ENCODE measurements around the gene SELPLG.
"Not testable (repeated sequence)": the region's sequence is repeated elsewhere in the genome, so short reads cannot be mapped to it uniquely, and the experiment has no call there.

The SELPLG gene

DNA sequence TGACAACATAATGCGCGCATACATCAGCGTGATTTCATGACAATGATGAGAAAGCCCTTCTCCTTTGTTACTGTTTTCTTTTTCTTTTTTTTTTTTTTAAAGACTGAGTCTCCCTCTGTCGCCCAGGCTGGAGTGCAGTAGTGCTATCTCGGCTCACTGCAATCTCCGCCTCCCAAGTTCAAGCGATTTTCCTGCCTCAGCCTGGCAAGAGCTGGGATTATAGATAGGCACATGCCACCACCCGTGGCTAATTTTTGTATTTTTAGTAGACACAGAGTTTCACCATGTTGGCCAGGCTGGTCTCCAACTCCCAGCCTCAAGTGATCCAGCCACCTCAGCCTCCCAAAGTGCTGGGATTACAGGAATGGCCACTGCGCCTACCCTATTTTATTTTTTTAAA lies 20.9 kb upstream of the SELPLG start:
- not testable (repeated sequence) for DNase-seq

DNA sequence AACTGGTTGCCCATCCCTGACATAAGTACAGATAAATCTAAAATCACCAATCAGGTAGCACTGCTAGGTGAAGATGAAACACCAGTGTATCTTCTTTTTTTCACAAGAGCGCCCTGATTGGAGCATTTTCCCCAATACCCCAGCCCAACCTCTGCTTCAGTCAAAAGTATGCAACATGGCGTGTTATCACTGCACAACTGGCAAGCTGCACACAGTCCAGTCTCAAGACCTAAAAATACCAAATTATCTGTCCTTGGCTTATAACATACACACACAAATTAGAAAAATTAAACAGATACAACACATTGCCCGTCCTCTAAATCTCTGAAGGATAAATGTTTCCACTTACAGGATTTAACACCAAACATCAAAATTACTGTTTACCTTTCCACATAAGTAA lies 20.2 kb upstream of the SELPLG start:
- no peak for DNase-seq

DNA sequence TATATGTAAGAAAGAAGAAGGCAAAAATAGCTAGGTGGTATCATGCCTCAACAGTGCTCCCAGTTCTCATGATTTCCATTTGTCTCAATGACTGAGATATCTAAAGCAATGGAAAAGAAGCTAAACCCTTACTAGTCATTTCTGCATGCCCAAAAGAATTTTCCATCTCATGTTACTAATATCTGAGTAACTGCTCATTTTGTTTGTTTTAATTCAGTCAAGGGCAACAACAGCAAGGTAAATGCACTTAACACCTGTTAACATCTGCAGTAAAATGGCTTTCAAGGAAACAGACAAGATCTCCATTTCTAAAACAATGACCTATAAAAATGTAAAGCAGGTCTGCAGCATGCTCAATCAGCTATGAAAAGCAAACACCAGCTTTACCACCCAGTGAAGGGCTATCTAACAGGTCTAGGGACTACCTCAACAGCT lies 19.4 kb upstream of the SELPLG start:
- no peak for DNase-seq

DNA sequence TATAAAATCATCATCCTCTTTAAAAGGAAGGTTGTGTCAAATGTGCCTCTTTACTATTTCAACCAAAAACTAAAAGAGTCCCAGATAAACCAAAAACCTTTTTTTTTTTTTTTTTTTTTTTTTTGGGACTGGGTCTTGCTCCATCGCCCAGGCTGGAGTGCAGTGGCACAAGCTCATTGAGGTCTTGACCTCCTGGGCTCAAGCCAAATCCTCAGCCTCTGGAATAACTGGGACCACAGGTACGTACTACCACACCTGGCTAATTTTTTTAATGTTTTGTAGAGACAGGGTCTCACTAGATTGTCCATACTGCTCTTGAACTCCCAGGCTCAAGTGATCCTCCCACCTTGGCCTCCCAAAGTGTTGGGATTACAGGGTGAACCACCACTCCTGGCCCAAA lies 16.4 kb upstream of the SELPLG start:
- DNase-seq, result no peak

DNA sequence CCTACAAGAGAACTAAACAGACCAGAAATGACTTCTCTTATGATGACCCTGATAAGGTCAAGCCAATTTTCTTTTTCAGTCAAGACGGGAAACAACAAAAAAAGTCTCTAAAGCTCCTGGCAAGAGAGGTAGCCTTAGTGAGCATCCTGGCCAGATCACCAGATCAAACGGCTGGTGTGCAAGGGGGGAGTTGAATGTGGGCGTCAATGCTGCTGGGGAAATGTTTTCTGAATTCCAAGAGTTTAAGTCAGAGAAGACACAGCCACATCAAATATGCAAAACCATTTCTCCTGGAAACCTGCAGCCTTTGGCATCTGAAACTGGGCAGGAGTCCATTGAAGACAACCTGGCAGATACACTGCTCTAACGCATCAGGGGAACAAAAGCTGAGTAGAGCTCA lies 16.0 kb upstream of the SELPLG start:
- DNase-seq, result no peak

DNA sequence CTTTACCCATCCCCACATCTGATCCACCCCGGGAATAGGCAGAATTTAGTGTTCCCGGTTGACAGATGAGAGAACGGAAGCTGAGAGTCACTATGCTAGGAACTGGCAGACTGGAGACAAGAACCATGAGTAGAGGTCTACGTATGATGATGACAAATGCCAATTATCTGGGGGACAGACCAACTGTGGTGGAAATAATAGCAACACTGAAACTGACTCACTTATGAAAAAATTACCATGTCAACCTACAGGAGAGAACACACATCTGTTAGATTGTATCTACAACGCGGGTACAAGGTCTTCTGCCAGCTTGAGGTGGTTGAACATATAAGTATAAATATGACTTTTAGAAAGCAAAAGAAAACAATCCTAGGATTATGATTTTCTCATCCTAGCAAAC lies 15.4 kb upstream of the SELPLG start:
- no peak for DNase-seq

DNA sequence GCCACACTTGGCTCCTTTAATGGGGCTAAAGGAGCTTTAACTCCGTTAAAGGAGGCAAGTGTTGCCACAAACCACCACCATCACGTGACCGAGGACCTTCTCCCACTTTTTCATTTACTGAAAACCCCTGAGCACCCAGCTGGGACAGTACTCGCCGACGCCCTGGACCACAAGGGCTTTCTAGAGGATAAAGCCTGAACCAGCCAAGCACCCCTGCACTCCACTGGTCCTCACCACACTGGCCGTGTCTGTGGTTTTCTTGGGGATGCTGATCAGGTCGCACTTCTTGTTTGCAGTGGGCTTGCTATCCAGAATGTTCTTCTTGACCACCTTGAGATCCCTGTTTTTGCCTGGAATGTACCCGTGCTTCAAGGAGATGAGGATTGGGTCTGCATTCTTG lies 14.7 kb upstream of the SELPLG start:
- DNase-seq, result no peak

DNA sequence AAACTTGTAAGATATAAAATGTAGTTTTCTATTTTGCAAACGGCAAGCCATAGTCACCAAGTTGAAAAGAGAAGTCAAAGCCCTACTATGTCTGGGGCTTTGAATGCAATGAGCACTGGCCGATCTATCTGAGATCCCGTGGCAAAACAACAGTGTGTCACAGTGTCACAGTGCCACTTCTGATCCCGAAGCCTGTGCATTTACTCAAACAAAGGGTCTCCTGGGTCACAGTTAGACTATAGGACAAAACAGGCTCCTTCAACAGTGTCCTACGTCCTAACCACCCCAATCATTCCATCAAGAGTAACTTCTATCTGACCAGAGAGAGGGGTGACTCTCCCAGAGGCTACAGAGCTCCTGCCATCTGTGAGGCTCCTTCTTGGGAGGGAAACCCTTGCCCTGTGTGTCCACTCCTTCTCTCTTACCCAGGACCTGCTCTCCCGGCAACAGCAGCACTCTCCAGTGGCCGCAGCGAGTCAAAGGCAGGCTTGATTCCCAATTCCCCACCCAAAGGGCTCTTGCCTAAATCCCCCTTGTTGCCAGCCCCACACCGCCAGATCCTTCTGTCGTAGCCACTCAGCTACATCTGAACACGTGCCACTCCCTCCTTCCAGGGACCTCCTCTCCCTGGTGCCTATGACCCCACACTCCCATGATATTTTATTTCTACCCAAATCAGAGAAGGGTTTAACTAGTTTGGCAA lies 14.0 kb upstream of the SELPLG start:
- DNase-seq, result no peak

DNA sequence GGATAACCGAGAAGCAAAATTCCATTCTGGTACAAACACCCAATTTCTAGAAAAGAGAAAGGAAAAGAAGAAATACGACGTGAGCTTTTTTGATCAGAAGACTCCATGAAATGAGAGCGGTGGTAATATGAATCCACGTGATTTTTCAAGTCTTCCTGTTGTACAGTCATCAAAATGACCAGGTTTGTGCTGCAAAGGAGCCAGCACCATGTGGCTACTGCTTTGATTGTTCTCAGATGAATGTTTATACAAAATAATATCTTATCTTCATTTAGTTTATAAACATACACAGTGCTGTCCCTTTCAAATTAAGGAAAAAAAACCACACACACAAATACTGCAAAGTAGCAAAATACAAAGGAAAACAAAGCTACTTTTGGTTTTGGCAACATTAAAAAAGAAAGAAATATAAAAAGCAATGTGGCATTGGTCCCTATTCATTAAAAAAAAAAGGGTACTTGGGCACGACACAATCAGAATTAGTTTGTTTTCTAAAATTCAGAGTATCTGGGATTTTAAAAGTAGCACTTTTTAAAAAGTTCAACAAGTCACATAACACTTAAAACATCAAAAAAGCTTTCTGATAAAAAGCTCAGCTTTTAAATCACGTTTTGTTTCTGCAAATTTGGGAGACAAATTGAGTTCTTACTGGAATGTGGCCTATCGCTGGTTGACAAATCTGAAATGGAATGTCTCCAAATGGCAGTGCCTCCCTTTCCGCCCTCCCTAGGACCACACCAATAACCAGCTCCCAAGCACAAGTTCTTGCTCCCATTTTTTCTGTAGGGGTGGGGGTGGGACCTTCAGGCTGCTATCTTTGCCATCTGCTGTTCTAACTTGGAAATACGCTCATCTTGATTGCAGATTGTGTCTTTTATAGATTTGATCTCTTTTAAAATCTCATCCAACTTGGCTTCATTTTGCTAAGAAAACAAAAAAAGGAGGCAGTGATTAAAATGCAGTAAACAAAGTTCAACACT lies 13.2 kb upstream of the SELPLG start:
- DNase-seq, result no peak

DNA sequence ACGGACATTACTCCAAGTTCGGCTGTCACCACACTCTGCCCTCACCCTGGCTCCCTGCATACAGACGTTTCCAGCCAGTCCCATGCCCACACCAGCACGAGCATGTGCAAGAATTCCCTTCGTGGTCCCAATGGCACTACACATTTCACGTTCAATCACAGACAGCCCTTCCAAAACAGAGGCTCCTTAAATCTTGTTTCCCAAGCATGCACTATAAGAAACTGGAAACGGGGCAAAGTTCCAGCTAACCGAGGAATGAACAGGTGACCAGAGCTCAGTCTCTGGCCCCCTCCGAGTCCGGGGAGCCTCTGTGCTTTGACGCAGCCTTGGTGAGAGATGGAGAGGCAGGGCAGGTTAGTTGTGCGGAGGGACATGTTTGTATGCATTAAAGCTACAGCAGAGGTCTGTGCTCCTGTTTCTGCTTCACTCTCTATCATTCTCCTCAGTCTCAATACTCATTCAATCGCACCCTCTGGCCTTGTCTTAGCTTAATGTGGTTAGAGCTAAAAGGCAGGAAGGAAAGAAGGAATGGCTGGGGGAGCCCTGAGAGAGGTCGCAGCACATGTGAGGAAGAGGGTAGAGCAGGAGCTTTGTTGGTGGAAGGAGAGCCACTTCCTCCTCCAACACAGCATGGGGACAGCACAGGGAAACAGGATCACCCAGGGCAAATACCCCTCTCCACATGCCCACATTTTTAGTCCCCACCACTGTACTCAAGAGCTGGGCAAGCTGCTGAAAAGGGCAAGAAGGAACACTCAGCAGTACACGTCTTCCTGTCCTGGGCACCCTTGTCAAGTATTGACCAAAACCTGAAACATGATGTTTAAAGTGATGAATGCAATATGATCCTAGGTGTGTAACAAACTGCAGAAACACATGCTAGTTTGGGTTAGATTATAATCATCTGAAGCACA lies 12.2 kb upstream of the SELPLG start:
- DNase-seq, result no peak

DNA sequence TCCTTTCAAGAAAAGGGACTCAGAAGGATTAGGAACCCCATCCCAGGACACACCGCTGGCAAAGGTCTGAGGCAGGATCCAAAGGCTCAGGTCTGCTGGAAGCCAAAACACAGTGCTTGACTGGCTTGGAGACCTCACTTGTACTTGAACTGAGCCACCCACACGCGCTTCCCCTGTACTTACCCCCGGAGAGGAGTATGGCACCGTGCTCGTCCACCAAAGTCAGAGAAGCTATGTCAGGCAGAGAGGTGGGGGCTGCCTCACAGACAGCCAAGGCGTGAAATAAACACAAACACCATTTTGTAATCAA lies 11.1 kb upstream of the SELPLG start:
- DNase-seq, result no peak

DNA sequence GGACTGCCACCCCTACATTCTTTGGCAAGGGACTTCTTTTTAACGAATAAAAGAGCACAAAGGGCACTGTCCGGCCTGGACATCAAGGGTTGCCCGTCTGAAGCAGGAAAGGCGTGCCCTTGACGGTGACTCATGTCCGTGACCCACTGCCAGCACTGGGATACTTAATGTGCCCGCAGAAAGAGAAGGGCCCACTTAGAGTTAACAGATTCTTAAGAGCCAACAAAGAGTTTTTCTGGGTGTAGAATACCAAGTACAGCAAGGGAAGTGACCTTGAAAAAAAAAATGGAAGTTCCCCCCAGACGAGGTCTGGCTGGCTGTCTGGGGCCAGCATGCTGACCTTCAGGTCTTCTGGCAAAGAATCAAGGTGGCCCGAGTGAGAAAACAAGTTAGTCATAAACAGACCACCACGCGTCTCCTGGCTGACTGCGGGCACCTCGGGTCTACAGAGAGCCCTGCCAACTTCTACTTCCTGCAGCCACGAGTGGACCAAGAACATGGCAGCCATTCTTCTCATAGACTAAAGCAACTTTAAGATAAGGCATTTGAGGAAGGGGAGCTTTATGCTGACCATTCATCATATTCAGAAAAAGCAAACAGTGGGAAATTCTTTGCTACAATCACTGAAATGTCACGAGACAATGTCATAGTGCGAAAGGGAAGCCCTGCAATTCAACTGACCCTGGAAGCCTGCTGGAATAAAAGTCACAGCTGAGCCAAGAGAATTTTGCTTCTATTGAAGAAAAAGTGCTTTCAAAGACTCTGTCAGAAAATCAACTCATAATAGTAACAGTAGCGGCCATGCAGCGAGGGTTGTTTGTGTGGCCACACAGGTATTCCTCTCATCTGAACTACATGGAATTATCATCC lies 10.5 kb upstream of the SELPLG start:
- no peak for DNase-seq

DNA sequence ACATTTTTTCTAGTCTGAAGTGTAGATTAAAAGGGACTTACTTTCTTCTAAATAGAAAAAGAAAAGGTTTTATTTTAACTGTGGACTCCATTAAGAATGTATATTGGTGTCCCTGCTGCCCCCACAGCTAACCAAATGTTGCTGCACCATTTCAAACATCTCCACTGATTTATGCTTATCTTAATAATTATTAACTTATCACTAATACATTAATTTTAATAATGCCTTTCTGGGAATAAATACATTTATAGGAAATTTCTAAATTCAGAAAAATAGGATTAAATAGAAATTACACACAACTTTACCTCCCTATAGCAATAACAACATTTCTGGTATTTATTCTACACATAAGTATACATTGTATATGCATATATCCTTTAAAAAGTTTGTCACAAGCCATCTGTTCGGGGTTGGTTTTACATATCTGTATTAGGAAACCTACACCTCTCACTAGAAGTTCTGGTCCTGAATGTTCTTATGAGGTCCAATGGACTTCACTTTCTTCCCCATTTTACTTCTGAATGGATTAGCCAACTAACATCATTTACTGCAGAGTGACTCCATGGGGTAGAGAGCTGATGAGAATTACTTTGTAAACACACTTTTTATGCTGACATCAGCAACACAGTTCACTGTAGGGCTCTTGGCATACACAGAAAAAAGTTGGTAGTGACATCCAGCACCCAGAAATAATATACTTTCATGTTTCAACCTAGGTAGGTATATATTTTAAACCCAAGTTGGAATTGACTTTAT lies 9.4 kb upstream of the SELPLG start:
- DNase-seq, result no peak

DNA sequence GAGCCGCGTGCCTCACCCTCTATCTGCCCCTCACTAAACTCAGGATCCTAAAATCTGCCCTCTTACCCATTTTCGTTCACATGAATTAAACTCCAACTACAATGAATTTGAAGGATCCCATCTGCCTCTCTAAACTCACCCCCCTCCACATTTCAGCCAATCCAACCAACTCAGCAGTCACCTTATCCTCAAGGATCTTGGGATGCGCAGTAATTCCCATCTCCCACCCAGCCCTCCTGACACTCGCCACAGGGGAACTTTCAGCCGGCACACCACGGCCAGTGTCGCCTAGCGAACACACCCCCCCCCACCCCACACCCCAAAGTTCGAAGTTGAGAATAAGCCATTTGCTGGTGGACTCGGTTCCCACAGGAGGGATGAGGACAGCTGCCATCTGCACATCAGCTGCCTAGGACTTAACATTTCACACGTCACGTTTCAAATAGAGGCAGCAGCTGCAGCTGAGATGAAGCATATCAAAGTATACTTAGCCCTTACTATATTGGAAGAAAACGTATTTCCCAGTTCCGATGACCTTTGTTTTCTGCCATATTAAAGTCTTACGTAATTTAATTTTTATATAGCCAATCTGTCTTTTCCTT lies 8.7 kb upstream of the SELPLG start:
- DNase-seq, result no peak

DNA sequence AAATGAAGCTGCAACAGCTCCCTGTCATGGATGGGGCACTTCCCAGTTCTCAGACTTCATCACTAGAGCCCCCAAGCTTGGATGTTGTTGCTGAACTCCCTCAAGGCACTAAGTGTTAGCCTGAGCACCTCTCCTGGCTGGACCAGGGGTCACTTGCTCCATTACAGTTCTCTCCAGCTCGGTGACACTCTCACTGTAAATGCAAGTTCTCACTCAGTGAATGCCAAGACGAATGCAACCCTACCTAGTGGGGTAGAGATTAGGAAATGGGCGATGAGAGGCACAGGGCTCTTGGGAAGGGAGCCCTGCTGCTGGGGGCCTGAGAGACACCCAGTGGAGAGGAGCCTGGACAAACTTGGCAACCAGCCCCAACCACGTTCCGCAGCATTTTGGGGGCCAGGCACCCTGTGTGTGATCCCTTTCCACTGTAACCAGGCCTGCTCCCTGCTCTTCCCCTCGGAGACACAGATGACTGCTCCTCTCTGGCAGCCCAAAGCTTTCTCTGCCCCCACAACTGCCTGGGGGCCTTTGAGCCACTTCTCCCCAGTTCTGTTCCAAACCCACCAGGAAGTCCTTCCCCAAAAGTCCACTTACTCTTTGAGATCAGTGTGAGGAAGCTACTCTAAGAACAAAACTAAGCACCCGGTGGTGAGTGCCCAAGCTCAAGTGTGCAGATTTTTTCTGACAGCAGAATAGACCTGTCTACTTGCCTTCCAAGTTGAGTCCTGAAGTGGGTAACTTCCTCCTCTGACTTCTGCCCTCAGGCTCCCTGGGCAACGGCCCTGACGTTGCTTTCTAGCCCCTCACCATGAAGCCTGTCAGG lies 8.0 kb upstream of the SELPLG start:
- no peak for DNase-seq

DNA sequence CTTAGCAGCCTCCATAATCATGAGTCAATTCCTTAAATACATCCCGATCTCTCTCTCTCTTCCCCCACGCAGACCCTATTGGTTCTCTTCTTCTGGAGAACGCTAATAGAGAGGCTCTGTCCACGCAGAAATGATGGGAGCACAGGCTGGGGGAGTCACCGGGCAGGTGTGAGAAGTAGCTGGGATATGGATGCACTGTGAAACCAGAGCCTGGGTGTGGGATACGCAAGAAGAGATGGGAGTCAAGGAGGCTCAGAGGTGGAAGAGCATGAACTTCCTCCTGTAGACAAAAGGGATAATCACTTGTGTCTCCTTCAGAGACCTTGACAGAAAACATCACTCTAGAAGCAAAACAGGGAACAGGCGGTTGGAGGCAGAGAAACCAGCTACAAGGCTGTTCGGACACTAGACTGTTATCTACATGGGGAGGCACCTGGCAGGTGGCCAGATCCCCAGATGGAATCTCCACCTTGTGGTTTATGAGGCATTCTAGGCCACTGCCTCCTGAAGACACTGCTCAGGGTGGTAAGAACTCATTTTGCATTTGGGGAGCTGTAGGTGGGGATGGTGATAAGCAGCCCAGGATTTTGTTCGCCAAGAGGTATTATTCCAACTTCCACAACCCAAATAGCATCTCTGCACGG lies 7.2 kb upstream of the SELPLG start:
- no peak for DNase-seq

DNA sequence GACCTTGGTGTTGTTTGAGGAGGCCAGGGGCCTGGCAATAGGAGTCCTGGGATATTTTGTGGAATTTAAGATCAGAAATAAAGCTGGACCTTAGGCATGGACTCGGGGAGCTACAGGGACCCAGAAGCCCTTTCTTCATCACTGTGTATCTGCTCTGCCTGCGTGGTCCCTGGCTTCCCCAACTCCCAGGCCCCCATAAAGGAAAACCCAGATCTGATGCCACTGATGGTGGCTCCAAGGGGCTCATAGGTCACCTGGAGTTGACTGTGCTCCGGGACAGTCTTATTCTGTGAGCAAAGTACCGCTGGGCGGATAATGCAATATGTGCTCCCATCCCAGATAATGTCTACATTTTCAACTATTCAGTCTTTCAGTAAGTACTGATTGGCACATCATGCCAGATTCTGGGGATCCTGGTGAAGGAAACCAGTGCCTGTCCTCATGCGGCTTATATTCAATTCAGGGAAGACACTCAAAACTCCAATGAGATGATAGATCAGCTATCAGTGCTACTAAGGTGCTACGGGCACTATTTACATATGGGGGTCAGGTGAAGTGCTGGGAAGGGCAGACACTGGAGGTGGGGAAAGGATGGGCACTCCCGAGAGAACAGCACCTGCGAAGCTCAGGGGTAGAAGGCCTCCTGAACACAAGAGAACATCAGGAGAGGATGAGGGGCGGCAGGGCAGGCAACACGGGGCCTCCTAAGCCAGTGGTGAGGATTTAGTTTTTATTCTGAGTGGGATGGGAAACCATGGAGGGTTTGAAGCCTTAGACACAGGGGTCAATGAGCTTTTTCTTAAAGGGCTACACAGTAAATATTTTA lies 5.5 kb upstream of the SELPLG start:
- DNase-seq, result no peak

DNA sequence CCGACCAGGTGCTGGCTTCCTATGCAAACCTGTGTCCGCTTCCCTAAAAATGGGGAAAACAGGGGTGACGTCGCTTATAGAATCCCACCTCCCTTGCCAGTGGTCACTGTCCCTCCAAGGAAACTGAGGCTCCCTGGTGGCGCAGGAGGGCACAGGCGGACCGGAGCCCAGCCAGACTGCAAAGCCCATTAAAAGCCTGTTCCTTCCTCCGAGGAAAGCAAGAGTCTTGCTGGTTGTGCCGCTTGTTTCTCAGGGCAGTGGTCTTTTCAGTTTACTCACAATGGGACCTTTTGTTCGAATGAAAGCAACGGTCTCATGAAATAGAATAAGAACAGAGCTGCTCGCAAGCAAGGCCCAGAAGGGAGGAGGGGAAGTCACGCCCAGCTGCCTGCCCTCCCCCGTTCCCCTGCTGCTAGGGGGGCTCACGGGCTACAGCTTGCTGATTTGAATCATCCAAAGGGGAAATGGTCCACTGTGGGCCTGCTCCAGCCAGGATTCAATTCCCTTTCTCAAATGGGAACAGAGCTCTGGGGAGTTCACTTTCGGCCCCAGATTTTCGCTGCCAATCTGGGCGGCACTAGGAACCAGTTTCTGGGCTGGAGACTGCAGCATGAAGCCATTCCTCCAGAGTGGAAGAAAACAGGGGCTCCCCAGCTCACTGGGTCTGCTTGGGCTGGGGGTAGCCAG lies 4.6 kb upstream of the SELPLG start:
- no peak for DNase-seq
